ENCODE results near the gene NUS1.
"Not testable (repeated sequence)": the region's sequence is repeated elsewhere in the genome, so short reads cannot be mapped to it uniquely, and the experiment has no call there.

NUS1 gene

GRCh38 chr6:117674991-117675657, at the start of gene NUS1:
Gene NUS1, plus strand, starts transcription at chr6:117675469. Its CDS starts 202 bp downstream, at chr6:117675671.
- peak; percentile 98 for DNase-seq

GRCh38 chr6:117627533-117627932, 47.7 kb upstream of the NUS1 start:
- DNase-seq, result no peak

- DNase-seq, result no peak
Observed at GRCh38 chr6:117629119-117629660, 46.1 kb upstream of the NUS1 start.

GRCh38 chr6:117637770-117638169, 37.5 kb upstream of the NUS1 start:
- no peak for DNase-seq

GRCh38 chr6:117642976-117643375, 32.3 kb upstream of the NUS1 start:
- DNase-seq, result no peak

GRCh38 chr6:117651984-117652383, 23.3 kb upstream of the NUS1 start:
- DNase-seq, result not testable (repeated sequence)

- DNase-seq, result no peak
Observed at GRCh38 chr6:117653949-117654348, 21.3 kb upstream of the NUS1 start.

GRCh38 chr6:117655380-117655779, 19.9 kb upstream of the NUS1 start:
- DNase-seq, result no peak

- DNase-seq, result no peak
Observed at GRCh38 chr6:117666881-117667280, 8.4 kb upstream of the NUS1 start.

- DNase-seq, result no peak
Observed at GRCh38 chr6:117668736-117669135, 6.5 kb upstream of the NUS1 start.

- no peak for DNase-seq
Observed at GRCh38 chr6:117674503-117674902, 766 bp upstream of the NUS1 start.

GRCh38 chr6:117675658-117676301, 511 bp downstream of the NUS1 start:
- DNase-seq, result not testable (repeated sequence)

GRCh38 chr6:117676577-117677218, 1.4 kb downstream of the NUS1 start:
- DNase-seq, result no peak

- peak; percentile 24 for DNase-seq
Observed at GRCh38 chr6:117677553-117678141, 2.4 kb downstream of the NUS1 start.

GRCh38 chr6:117681162-117681741, 6.0 kb downstream of the NUS1 start:
- DNase-seq, result no peak

- no peak for DNase-seq
Observed at GRCh38 chr6:117684749-117685148, 9.5 kb downstream of the NUS1 start.

- no peak for DNase-seq
Observed at GRCh38 chr6:117685359-117685758, 10.1 kb downstream of the NUS1 start.

- no peak for DNase-seq
Observed at GRCh38 chr6:117687021-117687648, 11.9 kb downstream of the NUS1 start.

- DNase-seq, result not testable (repeated sequence)
Observed at GRCh38 chr6:117689584-117689983, 14.3 kb downstream of the NUS1 start.

- no peak for DNase-seq
Observed at GRCh38 chr6:117706504-117706903, 31.2 kb downstream of the NUS1 start.

- DNase-seq, result not testable (repeated sequence)
Observed at GRCh38 chr6:117706936-117707509, 31.8 kb downstream of the NUS1 start.

- DNase-seq, result no peak
Observed at GRCh38 chr6:117711369-117711768, 36.1 kb downstream of the NUS1 start.

Measured in stimulated activated CD4-positive, alpha-beta T cell treated with anti-CD3 and anti-CD28 coated beads, Interleukin-15, amount 100 ng/mL, for 24 hours (primary cell).